ENCODE results near the gene ACTBL2. TPM values are rescaled to one million over a fixed set of nuclear protein-coding genes. Genes with fewer than 3 reads are reported as not detected.

Gene ACTBL2
- total RNA-seq, 1 experiment from 2014 or later: not detected

DNA sequence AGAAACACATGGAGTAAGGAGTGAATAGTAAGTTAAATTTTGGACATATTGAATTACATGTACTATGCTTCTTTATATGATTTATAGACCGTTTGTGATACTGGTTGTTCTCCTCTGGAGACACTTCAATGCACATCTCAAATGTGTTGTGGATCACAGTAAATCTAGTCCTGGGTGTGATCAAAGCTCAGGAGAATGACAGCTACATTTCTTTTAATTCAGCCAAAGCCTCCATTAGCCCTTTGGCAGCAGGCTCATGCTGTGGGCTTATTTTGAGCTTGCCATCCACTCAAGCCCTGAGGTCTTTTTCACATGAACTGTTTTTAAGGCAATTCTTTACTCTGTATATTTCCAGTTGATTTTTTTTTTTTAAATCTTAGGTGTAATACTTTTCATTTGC lies 34.6 kb upstream of the ACTBL2 start:
- Mint-ChIP-seq H3K9me3 (ENCODE audit: unreplicated experiment) (peaks cover 33% of the 10 kb centered on the region), H3K36me3 (ENCODE audit: insufficient read depth, unreplicated experiment) (no peaks in the 10 kb centered on the region), H3K4me3 (ENCODE audit: unreplicated experiment) (no peak overlapping the region), H3K27ac (ENCODE audit: unreplicated experiment) (no peak overlapping the region), H3K27me3 (ENCODE audit: insufficient read depth, unreplicated experiment) (peaks cover 3% of the 10 kb centered on the region), H3K4me1 (ENCODE audit: low read depth, unreplicated experiment) (no peaks in the 10 kb centered on the region)
- Histone ChIP-seq H3K4me1 (no peaks in the 10 kb centered on the region), H3K9me3 (no peaks in the 10 kb centered on the region), H3K36me3 (ENCODE audit: control insufficient read depth, insufficient read depth, low read length) (no peaks in the 10 kb centered on the region), H3K27me3 (replicated peaks; ENCODE audit: control insufficient read depth, insufficient read depth, low read length) (no peaks in the 10 kb centered on the region), H3K4me3 (ENCODE audit: low read depth, low read length) (no peak overlapping the region)
- TF ChIP-seq, protein P1, sequence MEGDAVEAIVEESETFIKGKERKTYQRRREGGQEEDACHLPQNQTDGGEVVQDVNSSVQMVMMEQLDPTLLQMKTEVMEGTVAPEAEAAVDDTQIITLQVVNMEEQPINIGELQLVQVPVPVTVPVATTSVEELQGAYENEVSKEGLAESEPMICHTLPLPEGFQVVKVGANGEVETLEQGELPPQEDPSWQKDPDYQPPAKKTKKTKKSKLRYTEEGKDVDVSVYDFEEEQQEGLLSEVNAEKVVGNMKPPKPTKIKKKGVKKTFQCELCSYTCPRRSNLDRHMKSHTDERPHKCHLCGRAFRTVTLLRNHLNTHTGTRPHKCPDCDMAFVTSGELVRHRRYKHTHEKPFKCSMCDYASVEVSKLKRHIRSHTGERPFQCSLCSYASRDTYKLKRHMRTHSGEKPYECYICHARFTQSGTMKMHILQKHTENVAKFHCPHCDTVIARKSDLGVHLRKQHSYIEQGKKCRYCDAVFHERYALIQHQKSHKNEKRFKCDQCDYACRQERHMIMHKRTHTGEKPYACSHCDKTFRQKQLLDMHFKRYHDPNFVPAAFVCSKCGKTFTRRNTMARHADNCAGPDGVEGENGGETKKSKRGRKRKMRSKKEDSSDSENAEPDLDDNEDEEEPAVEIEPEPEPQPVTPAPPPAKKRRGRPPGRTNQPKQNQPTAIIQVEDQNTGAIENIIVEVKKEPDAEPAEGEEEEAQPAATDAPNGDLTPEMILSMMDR (IDR thresholded peaks at IDR 0.05; ENCODE audit: insufficient read depth in 1 of 2, low read depth in 1 of 2, low read length in 1 of 2, severe bottlenecking in 1 of 2, unreplicated experiment in 1 of 2): no peak
- intact Hi-C loops (cut with micrococcal nuclease; ENCODE audit: unreplicated experiment): no loop called here
- no TSS peak for BruUV-seq (replicated peaks)
- CTCF ChIA-PET: no interaction called here
- no peak for DNase-seq
- POLR2A ChIA-PET: no interaction called here

DNA sequence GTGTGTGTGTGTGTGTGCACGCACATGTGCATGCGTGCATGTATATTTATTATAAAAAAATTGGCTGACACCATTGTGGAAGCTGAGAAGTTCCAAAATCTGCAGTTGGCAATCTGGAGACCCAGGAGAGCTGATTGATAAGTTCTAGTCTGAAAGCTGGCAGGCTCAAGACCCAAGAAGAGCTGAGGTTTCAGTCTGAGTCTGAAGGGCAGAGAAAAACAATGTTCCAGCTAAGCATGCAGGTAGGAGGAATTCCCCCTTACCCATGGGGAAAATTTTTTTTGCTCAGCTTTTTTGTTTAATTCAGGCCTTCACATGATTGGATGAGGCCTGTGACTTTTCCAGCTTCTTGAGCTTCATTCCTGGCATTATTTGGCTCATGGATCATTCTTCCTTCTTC lies 31.2 kb upstream of the ACTBL2 start:
- no peak for DNase-seq
- no TSS peak for BruUV-seq (replicated peaks)
- Histone ChIP-seq H3K9me3 (no peaks in the 10 kb centered on the region), H3K36me3 (ENCODE audit: control insufficient read depth, insufficient read depth, low read length) (no peaks in the 10 kb centered on the region), H3K27me3 (replicated peaks; ENCODE audit: control insufficient read depth, insufficient read depth, low read length) (no peaks in the 10 kb centered on the region), H3K4me3 (ENCODE audit: low read depth, low read length) (no peak overlapping the region), H3K4me1 (no peaks in the 10 kb centered on the region)
- ChIA-PET POLR2A (no interaction called here), CTCF (no interaction called here)
- no peak overlapping the region for H3K4me3 Mint-ChIP-seq (ENCODE audit: unreplicated experiment)
- H3K9me3 Mint-ChIP-seq (ENCODE audit: unreplicated experiment): peaks cover 16% of the 10 kb centered on the region
- TF ChIP-seq, protein P1 (IDR thresholded peaks at IDR 0.05; ENCODE audit: insufficient read depth in 1 of 2, low read depth in 1 of 2, low read length in 1 of 2, severe bottlenecking in 1 of 2, unreplicated experiment in 1 of 2): no peak
- H3K4me1 Mint-ChIP-seq (ENCODE audit: low read depth, unreplicated experiment): no peaks in the 10 kb centered on the region
- no peaks in the 10 kb centered on the region for H3K36me3 Mint-ChIP-seq (ENCODE audit: insufficient read depth, unreplicated experiment)
- intact Hi-C loops (cut with micrococcal nuclease; ENCODE audit: unreplicated experiment): no loop called here
- H3K27me3 Mint-ChIP-seq (ENCODE audit: insufficient read depth, unreplicated experiment): peaks cover 11% of the 10 kb centered on the region
- H3K27ac Mint-ChIP-seq (ENCODE audit: unreplicated experiment): no peak overlapping the region

DNA sequence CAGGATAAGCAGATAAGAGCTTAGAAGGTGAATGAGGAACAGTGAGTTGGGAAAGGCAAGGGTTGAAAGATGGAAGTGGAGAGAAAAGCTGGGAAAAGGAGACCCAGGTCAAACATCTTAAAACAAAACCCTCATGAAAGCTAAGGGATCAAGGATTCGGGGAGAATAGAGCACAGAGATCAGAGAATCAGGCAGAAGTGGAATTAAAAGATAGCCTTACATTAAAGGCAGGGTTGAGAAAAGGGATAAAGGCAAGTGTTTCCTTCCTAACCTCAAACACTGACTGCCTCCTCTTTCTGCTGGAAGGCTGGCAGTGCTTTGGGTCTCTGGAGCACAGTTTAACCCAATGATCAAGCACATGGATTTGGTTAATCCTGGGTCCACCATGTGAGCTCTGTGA lies 28.7 kb upstream of the ACTBL2 start:
- CTCF ChIA-PET: no interaction called here
- intact Hi-C loops (cut with micrococcal nuclease; ENCODE audit: unreplicated experiment): no loop called here
- no peak for DNase-seq

More for the DNA sequence above, 28.7 kb upstream of the ACTBL2 start:
- no peaks in the 10 kb centered on the region for H3K36me3 Mint-ChIP-seq (ENCODE audit: insufficient read depth, unreplicated experiment)
- BruUV-seq (replicated peaks): no TSS peak
- H3K27me3 ChIP-seq (replicated peaks; ENCODE audit: control insufficient read depth, insufficient read depth, low read length): no peaks in the 10 kb centered on the region
- no peaks in the 10 kb centered on the region for H3K9me3 ChIP-seq
- H3K36me3 ChIP-seq (ENCODE audit: control insufficient read depth, insufficient read depth, low read length): no peaks in the 10 kb centered on the region
- H3K27me3 Mint-ChIP-seq (ENCODE audit: insufficient read depth, unreplicated experiment): peaks cover 11% of the 10 kb centered on the region
- no peak overlapping the region for H3K4me3 ChIP-seq (ENCODE audit: low read depth, low read length)
- H3K9me3 Mint-ChIP-seq (ENCODE audit: unreplicated experiment): peaks cover under 1% of the 10 kb centered on the region
- no peak overlapping the region for H3K4me3 Mint-ChIP-seq (ENCODE audit: unreplicated experiment)
- no peak overlapping the region for H3K27ac Mint-ChIP-seq (ENCODE audit: unreplicated experiment)
- no peaks in the 10 kb centered on the region for H3K4me1 ChIP-seq
- POLR2A ChIA-PET: no interaction called here
- TF ChIP-seq, protein P1 (IDR thresholded peaks at IDR 0.05; ENCODE audit: insufficient read depth in 1 of 2, low read depth in 1 of 2, low read length in 1 of 2, severe bottlenecking in 1 of 2, unreplicated experiment in 1 of 2): no peak
- no peaks in the 10 kb centered on the region for H3K4me1 Mint-ChIP-seq (ENCODE audit: low read depth, unreplicated experiment)
